RCC 7860 (cell line): ENCODE results near the gene PSAP.
"Not testable (repeated sequence)": the region's sequence is repeated elsewhere in the genome, so short reads cannot be mapped to it uniquely, and the experiment has no call there.

ENCODE experiments used
- DNase-seq: peaks from one replicate; pipeline ENCODE4 v3.0.0-alpha.2; 2015; ENCODE audit warnings: low spot score
- FAIRE-seq: peaks from 2 replicates; lab custom pipeline; 2012; peaks lifted over from hg19 to GRCh38; lab: Jason Lieb, UNC

PSAP gene

DNA sequence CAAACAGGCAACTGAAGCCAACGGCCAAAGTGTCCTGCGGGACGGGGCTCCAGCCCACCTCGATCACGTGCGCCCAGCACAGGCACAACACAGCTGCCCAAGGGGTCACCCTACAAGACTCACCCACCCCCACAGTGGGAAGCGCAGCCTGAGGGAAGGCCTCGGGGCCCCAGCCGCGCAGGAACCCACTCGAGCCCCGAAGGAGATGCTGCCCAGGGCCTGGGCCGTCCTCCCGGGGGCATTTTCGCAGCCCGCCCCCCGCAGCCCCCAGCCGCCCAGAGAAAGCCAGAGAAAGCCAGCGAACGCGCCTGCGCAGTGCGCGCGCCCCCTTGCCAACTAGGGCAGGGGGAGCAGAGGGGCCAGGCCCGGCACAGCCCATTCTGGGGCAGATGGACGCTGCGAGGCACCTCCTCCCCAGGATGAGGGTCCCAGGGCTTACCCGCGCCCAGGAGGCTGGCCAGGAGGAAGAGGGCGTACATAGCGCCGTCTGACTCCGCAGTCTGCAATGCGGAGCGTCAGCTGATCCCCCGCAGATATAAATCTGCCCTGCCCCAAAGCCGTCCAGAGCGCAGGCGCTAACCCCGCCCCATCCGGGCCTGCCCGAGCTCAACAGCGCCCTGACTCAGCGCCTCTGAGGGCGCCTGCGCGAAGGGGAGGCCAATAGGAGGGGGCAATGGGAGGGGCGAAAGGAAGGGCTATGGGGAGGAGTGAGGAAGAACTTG, at the start of gene PSAP:
Gene PSAP (minus strand): TSS at position 509 of the 722 bp plus-strand sequence. CDS start 30 bp downstream, at position 479.
- peak; percentile 94 for DNase-seq
- FAIRE-seq: peak; percentile 93

DNA sequence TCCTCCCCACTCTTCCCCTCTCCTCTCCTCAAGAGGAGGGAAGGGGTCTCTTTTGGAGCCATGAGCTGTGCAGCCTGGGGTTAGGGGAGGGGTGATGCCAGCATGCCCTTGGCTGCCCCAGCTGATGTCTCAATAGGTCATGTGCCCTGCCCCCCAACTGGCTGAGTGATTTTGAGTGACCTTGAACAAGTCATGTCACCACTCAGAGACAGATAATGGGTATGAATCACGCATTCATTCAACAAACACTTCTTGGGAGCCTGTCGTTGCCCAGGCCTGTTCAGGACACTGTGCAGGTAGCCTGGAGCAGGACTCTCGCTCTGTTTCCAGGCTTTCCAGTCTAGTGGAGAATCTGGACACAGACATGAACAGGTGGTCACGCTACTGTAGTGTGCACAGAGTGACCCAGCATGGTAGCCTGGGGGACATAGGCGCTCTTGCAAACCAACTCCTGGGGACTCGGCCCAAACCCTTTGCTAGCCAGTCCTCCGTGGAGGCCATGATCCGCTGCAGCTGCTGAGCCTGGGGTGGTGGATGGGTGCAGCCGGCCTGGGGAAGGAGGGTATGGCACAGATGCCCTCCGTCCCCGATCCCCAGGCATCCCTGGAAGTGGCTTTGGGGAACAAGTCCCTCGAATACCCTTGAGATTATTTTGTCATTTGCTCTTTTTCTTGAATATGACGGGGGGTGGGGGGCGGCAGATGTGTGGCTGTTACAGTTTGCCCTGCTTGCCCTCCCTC, 49.6 kb upstream of the PSAP start:
- DNase-seq: no peak
- FAIRE-seq: no peak

DNA sequence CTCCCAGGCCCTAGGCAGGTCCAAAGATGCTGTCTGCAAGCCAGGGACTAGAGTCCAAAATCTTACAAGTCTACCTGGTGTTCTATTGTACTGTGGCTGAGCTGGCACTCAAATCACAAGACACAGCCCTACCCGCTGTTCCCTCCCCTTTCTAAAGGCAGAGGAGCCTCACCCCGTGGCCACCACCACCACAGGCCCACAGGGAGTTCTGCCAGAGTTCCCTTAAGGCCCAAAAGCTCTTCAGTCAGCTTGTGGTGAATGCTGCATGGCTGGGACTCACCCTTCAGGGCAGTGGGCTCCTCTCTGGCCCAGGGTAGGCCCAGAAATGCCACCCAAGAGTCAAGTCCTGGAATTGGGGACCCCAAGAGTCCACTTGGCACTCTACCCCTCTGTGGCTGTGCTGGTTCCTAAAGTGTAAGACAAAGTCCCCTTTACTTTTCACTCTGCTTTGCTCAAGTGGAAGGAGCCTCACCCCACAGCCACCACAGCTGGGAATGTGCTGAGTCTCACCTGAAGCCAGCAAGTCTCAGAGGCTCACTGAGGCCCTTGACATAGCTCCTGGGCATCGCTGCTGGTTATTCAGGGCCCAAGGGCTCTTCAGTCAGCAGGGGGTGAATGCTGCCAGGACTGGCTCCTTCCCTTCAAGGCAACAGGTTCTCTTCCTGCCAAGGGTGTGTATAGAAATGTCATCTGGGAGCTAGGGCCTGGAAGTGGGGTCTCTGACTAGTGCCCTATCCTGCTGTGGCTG, 48.8 kb upstream of the PSAP start:
- FAIRE-seq: no peak
- no peak for DNase-seq

DNA sequence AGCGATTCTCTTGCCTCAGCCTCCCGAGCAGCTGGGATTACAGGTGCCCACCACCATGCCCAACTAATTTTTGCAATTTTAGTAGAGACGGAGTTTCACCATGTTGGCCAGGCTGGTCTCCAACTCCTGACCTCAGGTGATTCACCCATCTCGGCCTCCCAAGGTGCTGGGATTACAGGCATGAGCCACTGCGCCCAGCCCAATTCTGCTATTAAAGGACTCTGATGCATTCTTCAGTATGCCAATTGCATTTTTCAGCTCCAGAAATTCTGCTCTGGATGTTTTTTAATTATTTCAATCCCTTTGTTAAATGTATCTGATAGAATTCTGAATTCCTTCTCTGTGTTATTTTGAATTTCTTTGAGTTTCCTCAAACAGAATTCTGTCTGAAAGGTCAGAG, 47.3 kb upstream of the PSAP start:
- not testable (repeated sequence) for DNase-seq, FAIRE-seq

DNA sequence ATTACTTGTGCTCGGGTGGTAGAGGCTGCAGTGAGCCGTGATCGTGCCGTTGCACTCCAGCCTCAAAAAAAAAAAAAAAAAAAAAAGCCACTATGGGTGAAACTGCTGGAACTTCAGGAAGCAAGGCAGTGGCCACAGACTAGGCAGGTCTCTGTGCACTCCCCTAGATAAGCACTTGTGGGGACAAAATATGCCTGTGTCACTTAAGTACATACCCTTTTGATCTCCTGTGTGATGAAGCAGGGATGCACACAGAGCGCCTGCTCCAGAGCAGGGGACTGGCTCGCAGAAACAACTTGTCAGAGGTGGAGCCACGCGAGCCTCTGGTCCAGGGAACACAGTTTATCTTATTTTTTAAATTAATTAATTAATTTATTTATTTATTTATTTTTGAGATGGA, 42.9 kb upstream of the PSAP start:
- DNase-seq (no peak), FAIRE-seq (no peak)

DNA sequence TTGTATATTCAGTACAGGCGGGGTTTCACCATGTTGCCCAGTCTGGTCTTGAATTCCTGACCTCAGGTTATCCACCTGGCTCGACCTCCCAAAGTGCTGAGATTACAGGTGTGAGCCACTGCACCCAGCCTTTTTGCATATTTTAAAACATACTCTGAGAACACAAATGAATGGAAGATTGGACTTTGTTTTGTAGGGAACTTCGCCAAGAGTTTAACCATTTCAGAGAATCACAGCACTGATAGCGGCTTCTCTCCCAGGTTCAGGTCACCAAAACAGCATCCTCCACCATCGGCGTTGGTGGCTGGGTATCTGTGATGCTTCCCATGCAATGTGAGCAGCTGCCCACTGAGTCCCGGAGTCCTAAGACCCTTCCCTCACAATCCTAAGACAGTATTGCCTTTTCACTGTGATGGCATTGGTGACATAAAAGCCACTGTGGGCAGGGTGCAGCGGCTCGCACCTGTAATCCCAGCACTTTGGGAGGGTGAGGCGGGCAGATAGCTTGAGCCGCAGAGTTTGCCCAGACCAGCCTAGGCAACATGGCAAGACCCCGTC, 42.3 kb upstream of the PSAP start:
- FAIRE-seq (no peak), DNase-seq (no peak)

DNA sequence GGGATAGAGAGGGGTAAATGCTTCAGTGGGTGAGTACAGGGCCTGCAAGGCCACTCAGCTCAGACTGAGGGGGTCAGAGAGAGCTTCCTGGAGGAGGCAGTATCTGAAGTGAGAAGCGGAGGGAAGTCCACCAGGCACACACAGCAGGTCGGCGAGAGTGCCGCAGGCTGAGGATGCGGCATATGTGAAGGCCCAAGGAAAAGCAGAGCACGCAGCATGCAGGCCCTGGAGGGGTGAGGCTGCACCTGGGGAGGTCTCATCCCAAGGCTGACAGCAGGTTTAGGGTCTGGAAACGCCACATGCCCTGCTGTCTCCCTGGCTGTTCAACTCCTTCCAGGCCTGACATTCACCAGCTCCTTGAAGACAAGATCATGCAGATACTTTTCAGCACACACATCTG, 40.4 kb upstream of the PSAP start:
- FAIRE-seq: no peak

DNA sequence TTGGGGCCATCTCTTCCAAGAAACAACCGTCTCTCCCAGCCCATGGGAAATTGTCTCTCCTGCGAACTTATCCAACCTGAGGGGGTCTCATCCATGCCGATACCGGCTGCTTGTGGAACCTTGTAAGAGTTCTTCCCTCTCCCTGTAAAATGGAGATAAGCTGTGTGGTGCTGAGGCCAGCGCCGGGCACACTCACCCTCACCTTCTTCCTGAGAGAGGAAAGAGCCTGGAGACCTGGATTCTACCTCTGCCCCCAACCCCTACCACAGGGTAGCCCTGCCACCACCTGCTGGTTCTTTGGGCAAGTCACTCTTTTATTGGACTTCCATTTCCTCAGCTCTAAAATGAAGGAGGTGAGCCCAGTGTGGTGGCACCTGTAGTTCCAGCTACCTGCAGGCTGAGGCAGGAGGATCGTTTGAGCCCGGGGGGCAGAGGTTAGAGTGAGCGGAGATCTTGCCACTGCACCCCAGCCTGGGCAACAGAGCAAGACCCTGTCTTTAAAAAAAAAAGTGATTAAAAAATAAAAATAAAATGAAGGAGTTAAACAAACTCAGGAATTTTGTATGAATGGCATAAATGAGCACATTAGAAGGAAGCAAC, 38.4 kb upstream of the PSAP start:
- DNase-seq: no peak
- FAIRE-seq: no peak

More for the DNA sequence above, 40.4 kb upstream of the PSAP start:
- DNase-seq: no peak

DNA sequence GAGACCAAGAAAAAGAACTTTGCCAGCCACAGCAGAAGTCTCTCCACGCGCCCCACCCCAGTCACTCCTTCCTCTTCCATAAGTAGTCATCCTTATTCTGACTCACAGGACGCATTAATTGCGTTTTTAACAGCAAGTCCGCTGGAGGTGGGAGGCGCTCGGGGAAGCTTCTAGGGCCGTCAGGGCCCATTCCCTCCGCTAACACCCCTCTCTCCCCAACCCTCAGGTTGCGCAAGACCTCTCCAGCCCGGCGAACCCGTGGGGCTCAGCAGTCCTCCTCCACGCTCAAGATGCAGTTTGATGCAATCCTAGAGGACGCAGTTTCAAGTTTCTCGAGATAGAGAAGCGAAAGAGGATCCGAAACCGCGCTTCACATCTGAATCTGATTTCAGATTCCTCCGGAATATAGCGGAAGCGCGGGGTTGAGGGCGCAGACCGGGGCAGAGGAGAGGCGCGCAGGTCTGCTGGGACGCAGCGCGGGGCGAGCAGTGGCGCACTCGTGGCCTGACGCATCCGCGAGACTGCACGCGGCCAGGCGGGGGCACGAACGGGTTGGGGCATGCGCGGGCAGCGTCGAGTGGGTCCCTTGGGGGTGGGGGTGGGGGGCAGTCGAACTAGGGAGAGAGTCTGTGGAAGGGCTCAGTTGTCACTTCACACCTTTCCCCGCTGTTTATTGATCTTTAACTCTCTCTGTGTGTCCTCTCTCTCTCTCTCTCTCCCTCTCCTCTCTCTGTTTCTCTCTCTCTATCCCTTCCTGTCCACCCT, 37.8 kb upstream of the PSAP start:
- DNase-seq (peak; percentile 58), FAIRE-seq (peak; percentile 70)

DNA sequence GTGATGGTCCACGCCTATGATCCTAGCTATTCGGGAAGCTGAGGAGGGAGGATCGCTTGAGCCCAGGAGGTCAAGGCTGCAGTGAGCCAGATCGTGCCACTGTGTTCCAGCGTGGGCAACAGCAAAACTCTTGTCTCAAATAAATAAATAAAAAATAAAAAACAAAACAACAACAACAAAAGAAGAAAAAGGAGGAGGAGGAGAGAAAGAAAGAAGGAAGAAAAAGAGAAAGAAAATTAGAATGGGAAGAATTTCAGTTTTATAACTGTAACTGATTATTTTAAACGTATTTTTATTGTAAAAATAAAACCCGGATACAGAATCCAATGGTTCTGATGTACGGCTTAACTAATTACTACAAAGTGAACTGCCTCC, 37.2 kb upstream of the PSAP start:
- DNase-seq: no peak
- FAIRE-seq: no peak

DNA sequence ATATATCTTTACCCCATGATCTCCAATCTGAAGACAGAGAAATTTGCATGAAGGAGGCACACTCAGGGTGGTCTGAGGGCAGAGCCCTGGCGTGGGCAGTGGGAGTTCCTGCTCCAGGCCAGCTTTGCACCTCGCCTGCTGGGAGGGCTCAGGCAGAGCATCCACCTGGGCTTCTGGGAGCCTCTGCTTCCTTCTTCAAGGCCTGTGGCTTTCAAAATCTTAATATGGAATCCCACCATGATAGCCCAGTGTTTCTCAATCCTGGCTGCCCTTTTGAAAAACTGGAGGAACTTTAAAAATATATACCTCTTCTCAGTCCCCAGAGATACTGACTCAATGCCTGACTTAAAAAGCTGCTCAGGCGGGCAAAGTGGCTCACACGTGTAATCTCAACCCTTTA, 36.7 kb upstream of the PSAP start:
- FAIRE-seq: no peak
- DNase-seq: no peak

DNA sequence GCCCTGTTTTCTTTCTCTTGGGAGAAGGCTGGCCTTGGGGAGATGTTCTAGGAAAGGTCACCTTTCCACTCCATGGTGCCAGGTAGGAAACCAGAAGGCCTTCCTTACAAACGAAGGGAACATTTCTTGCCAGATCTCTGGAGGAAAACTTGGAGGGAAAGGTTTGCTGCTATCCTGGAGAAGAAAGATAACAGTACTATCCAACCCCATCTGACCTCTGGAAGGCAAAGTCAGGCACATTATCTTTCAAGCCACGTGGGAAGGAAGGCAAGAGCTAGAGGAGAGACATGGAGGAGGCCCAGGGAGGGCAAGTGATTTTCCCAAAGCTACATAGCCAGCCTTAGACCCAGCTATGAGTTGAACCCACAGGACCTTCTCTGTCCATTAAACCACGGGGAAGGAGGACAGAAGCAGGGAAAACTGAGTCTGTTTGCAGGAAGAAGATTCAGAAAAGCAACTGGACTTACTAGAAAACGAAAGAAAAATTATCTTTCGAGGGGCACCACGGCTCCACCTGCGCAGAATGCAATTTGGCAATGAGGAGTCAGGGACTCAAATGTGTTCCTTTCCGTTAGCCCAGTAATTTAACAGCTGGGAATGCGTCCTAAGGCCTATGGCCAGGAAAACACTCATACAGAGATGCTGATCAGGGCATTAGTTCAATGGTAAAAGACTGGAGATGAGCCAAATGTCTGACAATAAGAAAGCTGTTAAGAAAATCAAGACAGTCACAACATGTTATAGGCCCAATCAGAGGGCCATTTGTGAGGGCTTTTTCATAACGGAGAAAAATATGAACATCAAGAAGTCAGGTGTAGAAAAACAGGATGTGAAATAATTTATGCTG, 32.0 kb upstream of the PSAP start:
- no peak for DNase-seq
- no peak for FAIRE-seq

DNA sequence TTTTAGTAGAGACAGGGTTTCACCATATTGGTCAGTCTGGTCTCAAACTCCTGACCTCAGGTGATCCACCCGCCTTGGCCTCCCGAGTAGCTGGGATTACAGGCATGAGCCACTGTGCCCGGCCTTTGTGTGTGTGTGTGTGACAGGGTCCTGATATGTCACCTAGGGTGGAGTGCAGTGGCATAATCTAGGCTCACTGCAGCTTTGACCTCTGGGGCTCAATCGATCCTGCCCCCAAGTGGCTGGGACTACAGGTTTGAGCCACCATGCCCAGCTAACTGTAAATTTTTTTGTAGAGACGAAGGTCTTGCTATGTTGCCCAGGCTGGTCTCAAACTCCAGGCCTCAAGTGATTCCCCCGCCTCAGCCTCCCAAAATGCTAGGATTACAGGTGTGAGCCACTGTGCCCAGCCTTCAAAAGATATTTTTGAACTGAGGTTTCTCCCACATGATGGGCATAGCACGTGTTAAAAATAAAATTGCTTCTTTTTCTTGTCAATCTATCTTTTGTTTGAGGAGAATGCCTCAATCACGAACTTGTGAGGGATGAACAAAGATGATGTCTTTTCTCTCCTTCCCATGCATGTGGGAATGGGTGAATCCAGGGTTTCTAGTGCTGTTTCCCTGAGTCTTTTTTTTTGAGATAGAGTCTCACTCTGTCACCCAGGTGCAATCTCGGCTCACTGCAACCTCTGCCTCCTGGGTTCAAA, 30.8 kb upstream of the PSAP start:
- DNase-seq (no peak), FAIRE-seq (no peak)

DNA sequence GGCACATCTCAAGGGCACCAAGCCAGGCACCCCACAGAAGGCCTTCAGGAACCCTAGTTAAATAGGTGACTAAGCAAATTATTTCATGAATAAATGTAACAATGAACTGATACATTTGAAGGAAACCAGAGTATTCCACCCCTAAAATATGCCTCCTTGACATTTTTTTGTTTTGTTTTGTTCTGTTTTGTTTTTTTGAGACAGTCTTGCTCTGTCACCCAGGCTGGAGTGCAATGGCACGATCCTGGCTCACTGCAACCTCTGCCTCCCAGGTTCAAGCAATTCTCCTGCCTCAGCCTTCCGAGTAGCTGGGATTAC, 30.2 kb upstream of the PSAP start:
- DNase-seq, FAIRE-seq: not testable (repeated sequence)

DNA sequence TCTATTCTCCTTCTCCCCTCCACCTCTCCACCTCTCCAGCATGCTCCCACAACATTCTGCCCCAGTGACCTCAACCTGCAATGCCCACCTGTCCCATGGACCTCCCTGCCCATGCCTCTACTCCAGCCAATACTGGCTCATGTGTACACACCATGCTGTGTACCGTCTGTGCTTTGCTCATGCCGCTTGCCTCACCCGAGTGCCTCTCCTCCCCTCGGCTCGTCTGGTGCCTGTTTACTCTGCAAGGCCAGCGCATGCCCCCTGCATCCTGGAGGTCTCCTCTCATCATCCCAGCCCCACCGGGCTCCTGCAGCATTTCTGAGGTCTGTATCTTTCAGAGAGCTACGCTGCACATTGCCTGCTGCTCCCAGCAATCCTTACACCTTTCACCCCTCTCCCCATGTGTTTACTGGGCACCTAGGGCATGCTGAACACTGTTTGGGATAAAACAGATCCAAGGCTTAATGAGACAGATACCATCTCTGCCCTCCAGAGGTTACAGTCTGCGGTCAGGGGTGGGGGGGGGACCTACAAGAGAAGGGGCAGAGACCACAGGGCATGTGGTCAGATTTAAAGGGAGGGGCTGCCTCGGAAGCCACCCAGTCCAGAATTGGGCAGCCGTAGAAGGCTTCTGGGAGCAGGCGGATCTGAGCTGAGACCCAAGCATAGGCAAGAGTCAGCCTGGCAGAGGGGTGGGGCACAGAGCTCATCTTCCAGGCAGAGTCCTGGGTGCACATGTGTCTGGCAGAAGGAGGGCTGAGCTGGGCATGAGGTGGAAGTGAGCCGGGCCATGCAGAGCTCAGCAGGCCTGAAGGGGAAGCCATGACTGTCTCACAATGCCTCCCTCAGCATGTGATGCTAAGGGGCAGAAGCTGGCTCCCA, 29.6 kb upstream of the PSAP start:
- DNase-seq (no peak), FAIRE-seq (no peak)

DNA sequence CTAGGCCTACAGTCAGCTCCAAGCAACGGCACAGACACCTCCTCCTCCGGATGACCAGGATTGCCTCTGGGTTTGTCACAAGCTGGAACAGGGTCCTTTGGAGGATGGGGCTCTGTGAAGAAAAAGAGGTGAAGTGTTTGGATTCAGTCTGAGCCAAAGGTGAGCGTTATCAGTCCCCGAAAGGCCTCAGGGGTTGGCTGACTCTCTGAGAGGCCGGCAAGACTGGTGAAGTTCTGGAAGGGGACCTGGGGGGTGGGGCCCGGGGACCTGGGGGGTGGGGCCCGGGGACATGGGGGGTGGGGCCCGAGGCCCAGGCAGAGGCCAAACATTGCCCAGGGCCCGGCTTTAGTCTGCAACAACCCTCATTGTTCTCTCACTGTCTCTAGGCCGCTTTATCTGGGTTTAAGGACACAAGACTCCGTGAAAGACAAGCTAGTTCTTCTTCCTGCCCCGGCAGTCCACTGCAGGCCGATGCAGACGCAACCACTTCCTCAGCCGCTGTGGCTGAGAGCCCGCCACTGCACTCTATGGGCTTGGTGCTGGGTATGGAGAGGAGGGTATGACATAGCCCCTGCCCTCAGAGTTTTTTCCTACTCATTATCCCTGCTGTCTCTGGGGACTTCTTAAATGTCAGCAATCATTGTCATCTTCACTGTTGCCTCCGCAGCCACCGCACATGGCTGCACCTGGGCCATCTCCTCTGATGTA, 27.4 kb upstream of the PSAP start:
- FAIRE-seq (no peak), DNase-seq (no peak)

DNA sequence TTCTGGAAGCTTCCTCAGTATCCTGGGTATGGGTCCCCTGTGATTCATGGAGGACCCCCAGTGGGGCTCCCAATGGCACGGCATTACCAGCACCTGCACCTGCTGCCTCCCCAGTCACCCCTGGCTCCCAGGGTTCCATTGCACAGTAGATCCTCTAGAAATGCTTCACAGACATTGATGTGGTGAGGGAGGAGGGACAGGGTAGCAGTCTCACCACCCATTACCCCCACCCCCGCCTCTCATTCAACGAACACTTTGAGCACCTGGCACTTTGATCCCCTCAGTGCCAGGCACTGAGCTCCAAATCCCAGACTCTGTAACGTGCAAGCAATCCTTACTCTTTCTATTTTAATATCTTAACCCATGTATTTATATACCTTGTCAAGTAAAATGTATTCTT, 26.8 kb upstream of the PSAP start:
- no peak for FAIRE-seq
- no peak for DNase-seq
